Measurements from ENCODE around the gene SPCS1. TPM values are rescaled to one million over a fixed set of nuclear protein-coding genes. Genes with fewer than 3 reads are reported as not detected.

SPCS1 gene
- total RNA-seq, 1 donor from 2014 or later, result 106 TPM

GRCh38 chr3:52752045-52752660 is 46.2 kb downstream of the SPCS1 start:
- no peak for TF ChIP-seq CTCF (IDR thresholded peaks at IDR 0.05)
- Mint-ChIP-seq H3K4me1 (ENCODE audit: low read depth) (peaks cover 9% of the 10 kb centered on the region), H3K4me3 (ENCODE audit: unreplicated experiment) (no peak overlapping the region), H3K9me3 (ENCODE audit: low read depth) (peaks cover 5% of the 10 kb centered on the region), H3K27ac (ENCODE audit: unreplicated experiment) (peak overlapping the region; percentile 1), H3K27me3 (ENCODE audit: low read depth) (no peaks in the 10 kb centered on the region), H3K36me3 (ENCODE audit: low read depth) (peaks cover 31% of the 10 kb centered on the region)
- no peak for DNase-seq (ENCODE audit: low spot score)

GRCh38 chr3:52754373-52754772 is 48.5 kb downstream of the SPCS1 start:
- Mint-ChIP-seq H3K4me1 (ENCODE audit: low read depth) (peaks cover 9% of the 10 kb centered on the region), H3K27me3 (ENCODE audit: low read depth) (no peaks in the 10 kb centered on the region), H3K36me3 (ENCODE audit: low read depth) (peaks cover 34% of the 10 kb centered on the region), H3K4me3 (ENCODE audit: unreplicated experiment) (no peak overlapping the region), H3K27ac (ENCODE audit: unreplicated experiment) (no peak overlapping the region), H3K9me3 (ENCODE audit: low read depth) (peaks cover 5% of the 10 kb centered on the region)
- no peak for DNase-seq (ENCODE audit: low spot score)
- no peak for TF ChIP-seq CTCF (IDR thresholded peaks at IDR 0.05)

GRCh38 chr3:52756141-52756540 is 50.2 kb downstream of the SPCS1 start:
- peaks cover 31% of the 10 kb centered on the region for H3K36me3 Mint-ChIP-seq (ENCODE audit: low read depth)
- no peaks in the 10 kb centered on the region for H3K27me3 Mint-ChIP-seq (ENCODE audit: low read depth)

More at GRCh38 chr3:52756141-52756540, 50.2 kb downstream of the SPCS1 start:
- Mint-ChIP-seq H3K4me1 (ENCODE audit: low read depth) (peaks cover 9% of the 10 kb centered on the region), H3K27ac (ENCODE audit: unreplicated experiment) (no peak overlapping the region), H3K4me3 (ENCODE audit: unreplicated experiment) (no peak overlapping the region), H3K9me3 (ENCODE audit: low read depth) (peaks cover 5% of the 10 kb centered on the region)
- DNase-seq (ENCODE audit: low spot score), result no peak
- TF ChIP-seq CTCF (IDR thresholded peaks at IDR 0.05), result no peak

Other genes starting within 250 kb of the SPCS1 start
- not detected in 3 replicates for gene STAB1, start 210.8 kb upstream of the SPCS1 start, total RNA-seq
- 283 to 309 TPM (median 298 TPM) in 3 replicates for gene NT5DC2, start 172.2 kb upstream of the SPCS1 start, total RNA-seq
- 13.7 to 30.4 TPM (median 16.9 TPM) in 3 replicates for gene UQCC5, start 169.5 kb upstream of the SPCS1 start, total RNA-seq
- gene PBRM1, start 20.2 kb upstream of the SPCS1 start, total RNA-seq, result 66.1 to 76.0 TPM (median 69.0 TPM) in 3 replicates
- 61.5 to 91.9 TPM (median 66.4 TPM) in 3 replicates for gene GNL3, start 20.1 kb upstream of the SPCS1 start, total RNA-seq
- 90.7 to 124 TPM (median 91.2 TPM) in 3 replicates for gene GLT8D1, start 315 bp upstream of the SPCS1 start, total RNA-seq
- gene NEK4, start 64.8 kb downstream of the SPCS1 start, total RNA-seq, result 11.3 to 15.6 TPM (median 11.6 TPM) in 3 replicates
- not detected in 3 replicates for gene ITIH1, start 71.5 kb downstream of the SPCS1 start, total RNA-seq
- gene ITIH3, start 88.7 kb downstream of the SPCS1 start, total RNA-seq, result 3.5 to 17.8 TPM (median 16.9 TPM) in 3 replicates
- gene ITIH4, start 124.6 kb downstream of the SPCS1 start, total RNA-seq, result 5.2 to 8.3 TPM (median 6.3 TPM) in 3 replicates
- gene MUSTN1, start 128.9 kb downstream of the SPCS1 start, total RNA-seq, result 1.4 to 9.2 TPM (median 6.9 TPM) in 3 replicates
- 18.7 to 19.0 TPM (median 18.9 TPM) in 3 replicates for gene STIMATE, start 191.4 kb downstream of the SPCS1 start, total RNA-seq

All from chondrocyte (in vitro differentiated cells).